ENCODE measurements around the gene RASGEF1C. TPM values are rescaled to one million over a fixed set of nuclear protein-coding genes. Genes with fewer than 3 reads are reported as not detected.
"Not testable (repeated sequence)": the region's sequence is repeated elsewhere in the genome, so short reads cannot be mapped to it uniquely, and the experiment has no call there.

Gene RASGEF1C
- polyA plus RNA-seq, 10 donors: 2.1 to 4.5 (median 2.8) TPM

DNA sequence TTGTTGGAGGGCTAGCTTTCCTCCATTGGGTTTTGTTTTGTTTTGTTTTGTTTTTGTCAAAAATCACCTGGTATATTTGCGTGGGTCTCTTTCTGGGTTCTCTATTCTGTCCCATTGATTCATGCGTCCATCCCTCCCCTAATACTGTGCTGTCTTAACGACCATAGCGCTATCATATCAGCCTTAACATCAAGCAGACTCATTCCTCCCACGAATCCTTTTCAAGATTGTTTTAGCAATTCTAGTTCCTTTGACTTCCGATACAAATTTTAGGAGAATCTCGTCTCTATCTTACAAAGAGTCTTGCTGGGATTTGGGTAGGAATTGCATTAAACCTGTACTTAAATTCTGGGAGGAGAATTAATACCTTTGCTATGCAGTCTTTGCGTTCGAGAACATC lies 106.4 kb downstream of the RASGEF1C start:
- DNase-seq: no peak

DNA sequence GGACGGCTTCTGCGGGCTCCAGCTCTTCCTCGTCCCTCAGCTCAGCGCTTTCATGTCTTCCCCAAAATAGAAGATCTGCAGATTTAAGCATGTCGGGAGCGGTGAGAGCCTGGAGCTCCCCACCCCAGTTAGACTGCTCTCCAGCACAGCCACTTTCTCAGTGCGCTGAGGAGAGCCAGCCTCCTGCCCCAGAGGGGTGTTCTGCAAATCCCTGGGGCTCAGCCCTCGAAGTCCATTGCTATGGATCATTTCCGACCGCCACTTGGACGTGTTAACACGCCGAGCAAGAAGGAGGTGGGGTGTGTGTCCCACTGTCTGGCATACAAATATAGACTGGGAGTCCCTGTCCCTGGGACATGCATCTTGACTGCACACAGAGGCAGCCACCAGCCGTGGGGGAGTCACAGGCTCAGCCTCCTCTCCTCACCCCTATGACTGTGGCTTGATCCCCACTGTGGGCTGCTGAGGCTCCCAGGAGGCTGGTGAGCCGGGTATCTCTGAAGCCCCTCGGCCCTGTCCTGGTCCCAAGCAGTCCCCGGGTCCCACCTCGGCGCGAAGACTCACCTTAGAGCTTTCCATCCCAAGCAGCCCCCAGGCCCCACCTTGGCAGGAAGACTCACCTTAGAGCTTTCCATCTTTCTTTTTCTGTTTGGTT lies 107.4 kb downstream of the RASGEF1C start:
- DNase-seq: no peak

- DNase-seq: no peak
Observed at GRCh38 chr5:180100621-180101450, 108.2 kb downstream of the RASGEF1C start.

- DNase-seq: no peak
Observed at GRCh38 chr5:180099733-180100611, 109.0 kb downstream of the RASGEF1C start.

- no peak for DNase-seq
Observed at GRCh38 chr5:180098991-180099732, 109.8 kb downstream of the RASGEF1C start.

DNA sequence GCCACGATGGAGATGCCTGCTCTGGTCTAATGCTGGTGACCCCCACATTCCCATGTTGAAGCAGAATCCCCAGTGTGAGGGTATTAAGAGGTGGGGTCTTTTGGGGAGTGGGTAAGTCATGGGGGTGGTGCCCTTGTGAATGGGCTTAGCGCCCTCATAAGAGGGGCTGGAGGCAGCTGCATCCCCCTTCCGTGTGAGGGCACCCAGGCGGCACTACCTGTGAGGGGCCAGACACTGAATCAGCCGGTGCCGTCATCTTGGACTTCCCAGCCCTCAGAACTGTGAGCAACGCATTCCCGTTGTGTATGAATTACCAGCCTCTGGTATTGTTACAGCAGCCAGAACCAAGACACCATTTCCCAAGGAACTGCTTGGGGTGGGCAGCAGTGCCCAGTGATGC lies 110.5 kb downstream of the RASGEF1C start:
- no peak for DNase-seq

- no peak for DNase-seq
Observed at GRCh38 chr5:180097926-180098325, 111.1 kb downstream of the RASGEF1C start.

DNA sequence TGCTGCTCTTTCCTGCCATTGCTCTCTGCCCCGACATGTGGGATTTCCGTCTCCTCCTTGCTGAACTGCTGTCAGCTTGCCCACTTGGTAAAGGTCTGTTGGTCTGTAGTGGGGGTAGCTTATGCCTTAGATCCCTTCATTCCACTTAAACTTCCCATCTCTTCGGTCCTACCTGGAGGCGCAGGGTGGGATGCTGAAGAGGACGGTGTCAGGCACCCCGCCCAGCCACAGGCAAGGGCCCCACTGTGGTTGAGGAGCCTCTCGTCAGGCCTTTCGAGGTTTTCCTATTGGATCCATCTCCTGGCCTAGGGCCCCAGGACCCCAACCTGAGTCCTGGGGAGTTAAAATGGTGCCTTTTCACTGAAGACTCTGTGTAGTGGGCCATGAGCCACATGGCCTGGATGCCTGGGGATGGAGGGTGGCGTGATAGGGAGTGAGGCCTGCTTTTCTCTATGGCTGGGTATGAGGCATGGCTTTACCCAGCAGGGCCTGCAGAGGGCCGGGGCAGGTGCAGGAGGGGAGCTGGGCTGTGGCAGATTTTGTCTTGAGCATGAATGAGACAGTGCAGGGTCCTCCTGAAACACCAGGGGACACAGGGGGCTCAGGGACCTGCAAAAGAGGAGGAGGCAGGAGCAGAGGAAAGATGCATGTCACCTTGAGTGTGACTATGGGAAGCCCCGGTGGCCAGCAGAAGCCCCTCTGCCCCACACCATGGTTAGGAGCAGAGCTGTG lies 111.7 kb downstream of the RASGEF1C start:
- no peak for DNase-seq

- no peak for DNase-seq
Observed at GRCh38 chr5:180096616-180097015, 112.4 kb downstream of the RASGEF1C start.

- no peak for DNase-seq
Observed at GRCh38 chr5:180095545-180095944, 113.5 kb downstream of the RASGEF1C start.

GRCh38 chr5:180093651-180094382 lies 115.2 kb downstream of the RASGEF1C start:
- DNase-seq: peak in 1 of 3 donors; percentile 38

DNA sequence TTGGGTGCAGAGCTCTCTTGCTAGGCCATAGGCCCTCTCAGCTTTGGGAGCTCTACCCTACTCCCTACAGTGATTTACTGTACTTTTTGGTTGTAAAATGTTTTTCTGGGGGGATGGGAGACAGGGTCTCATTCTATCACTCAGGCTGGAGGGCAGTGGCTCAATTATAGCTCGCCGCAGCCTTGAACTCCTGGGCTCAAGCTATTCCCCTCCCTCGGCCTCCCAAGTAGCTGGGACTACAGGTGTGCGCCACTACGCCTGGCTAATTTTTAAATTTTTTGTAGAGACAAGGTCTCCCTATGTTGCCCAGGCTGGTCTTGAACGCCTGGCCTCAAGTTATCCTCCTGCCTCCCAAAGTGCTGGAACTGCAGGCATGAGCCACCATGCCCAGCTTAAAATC lies 115.8 kb downstream of the RASGEF1C start:
- no peak for DNase-seq

GRCh38 chr5:180090769-180091546 lies 118.1 kb downstream of the RASGEF1C start:
- DNase-seq: peak; percentile 16 to 53 (median 22)

DNA sequence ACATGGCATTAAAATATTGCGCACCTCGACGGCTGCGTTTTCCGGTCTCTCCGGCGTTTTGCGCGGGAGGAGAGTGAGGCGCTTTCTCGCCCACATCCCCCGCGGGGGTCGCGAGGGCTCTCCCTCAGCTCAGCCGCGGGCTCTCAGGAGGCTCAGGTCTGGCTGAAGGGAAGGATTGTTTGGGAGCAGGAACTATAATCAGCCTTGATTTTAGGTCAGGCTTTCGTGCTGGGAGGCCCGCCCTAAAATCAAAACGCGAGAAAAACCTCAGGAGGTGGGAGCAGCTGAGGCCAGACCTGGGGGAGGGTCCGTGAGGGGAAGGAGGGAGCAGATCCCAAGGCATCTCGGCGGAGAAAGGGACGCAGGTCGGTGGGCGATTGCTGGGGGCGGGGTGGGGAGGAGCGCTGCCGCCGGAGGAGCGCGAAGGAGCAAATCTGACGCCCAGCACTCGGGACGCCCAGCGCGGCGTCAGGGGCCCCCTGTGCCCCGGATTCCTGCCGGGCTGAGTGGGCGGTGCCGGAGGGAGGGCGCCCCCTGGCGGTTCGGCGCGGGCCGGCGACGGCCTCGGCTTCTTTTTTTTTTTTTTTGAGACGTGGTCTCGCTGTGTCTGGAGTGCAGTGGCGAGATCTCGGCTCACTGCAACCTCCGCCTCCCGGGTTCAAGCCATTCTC lies 118.8 kb downstream of the RASGEF1C start:
- DNase-seq: peak; percentile 73 to 93 (median 88)

GRCh38 chr5:180089628-180090027 lies 119.4 kb downstream of the RASGEF1C start:
- DNase-seq: not testable (repeated sequence)

- no peak for DNase-seq
Observed at GRCh38 chr5:180088561-180088960, 120.5 kb downstream of the RASGEF1C start.

DNA sequence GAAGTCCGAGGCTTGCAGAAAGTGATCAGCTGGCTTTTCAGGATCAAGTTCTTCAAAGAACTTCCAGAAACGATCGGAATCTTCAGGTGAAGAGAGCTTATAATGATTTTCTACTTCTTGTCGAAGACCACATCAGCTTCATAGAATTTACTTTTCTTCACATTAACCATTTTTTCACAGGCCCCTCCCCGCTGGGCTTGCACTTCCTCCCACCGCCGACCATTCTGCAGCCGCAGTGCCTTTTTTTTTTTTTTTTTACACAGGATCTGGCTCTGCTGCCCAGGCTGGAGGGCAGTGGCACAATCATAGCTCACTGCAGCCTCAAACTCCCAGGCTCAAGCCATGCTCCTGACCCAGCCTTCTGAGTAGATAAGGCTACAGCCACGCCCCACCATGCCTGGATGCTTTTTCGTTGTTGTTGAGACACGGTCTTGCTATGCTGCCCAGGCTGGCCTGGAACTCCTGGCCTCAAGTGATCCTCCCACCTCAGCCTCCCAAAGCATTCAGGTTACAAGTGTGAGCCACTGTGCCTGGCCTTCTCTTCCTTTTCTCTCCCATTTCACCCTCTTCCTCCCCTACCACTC lies 122.1 kb downstream of the RASGEF1C start:
- DNase-seq: no peak

DNA sequence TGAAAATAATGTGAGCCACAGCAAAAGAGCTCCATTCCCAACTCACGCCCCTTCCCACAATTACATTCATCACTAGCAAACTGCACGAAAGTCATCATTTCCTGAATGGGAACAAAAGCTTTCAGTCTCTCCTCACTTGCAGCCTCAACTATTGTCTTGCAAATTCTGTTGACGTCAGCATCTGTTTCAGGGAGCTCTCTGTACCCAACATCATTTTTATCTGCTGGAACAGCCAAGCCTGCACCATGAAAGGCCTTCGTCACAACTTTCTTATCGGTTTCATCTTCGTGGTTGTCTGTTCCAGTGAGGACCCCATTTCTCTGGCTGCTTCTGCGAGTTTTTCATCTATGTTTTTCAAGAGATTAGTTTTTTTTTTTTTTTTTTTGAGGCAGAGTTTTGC lies 123.2 kb downstream of the RASGEF1C start:
- no peak for DNase-seq

All from muscle of back (tissue), 11 donors.